ENCODE data around the gene FAM171A2. TPM values are rescaled to one million over a fixed set of nuclear protein-coding genes. Genes with fewer than 3 reads are reported as not detected.

Gene FAM171A2
- total and polyA plus RNA-seq, 2 of the 4 experiments (the other 2 are of a cell fraction) = 3.2 to 5.9 TPM

GRCh38 chr17:44350733-44351226, 12.9 kb downstream of the FAM171A2 start:
- H3K23ac ChIP-seq (ENCODE audit: low read depth, low read length) = no peak overlapping the region
- peaks cover 41% of the 10 kb centered on the region for H3K36me3 ChIP-seq (ENCODE audit: control insufficient read depth, insufficient read depth, low read length)
- no peak overlapping the region for H4K91ac ChIP-seq (ENCODE audit: insufficient read depth, low read depth, low read length)
- DNase-seq (peak; percentile 44), ATAC-seq (ENCODE audit: low read depth) (peak; percentile 85)
- dilution Hi-C loops (cut with HindIII; ENCODE audit: low sequenced_read_pairs, unreplicated experiment) = no loop called here
- H2BK15ac ChIP-seq (ENCODE audit: low read depth, low read length) = no peak overlapping the region
- no peaks in the 10 kb centered on the region for H3K27me3 ChIP-seq (ENCODE audit: control insufficient read depth, insufficient read depth, low read length)
- no peak overlapping the region for H3K27ac ChIP-seq (ENCODE audit: insufficient read depth, low read length)
- H3K4me1 ChIP-seq (ENCODE audit: control insufficient read depth, insufficient read depth, low read length) = peaks cover 4% of the 10 kb centered on the region; the same call in 1 of the 2 replicates
- no peak overlapping the region for H4K5ac ChIP-seq (ENCODE audit: low read depth, low read length)
- peak overlapping the region; percentile 15 for H2AK9ac ChIP-seq (replicated peaks; ENCODE audit: low read depth, low read length, poor library complexity)
- TF ChIP-seq MAZ (IDR thresholded peaks at IDR 0.05; ENCODE audit: borderline replicate concordance, low read depth, low read length) (no peak), POLR2A (IDR thresholded peaks at IDR 0.05; ENCODE audit: low read depth, low read length) (no peak), CEBPB (IDR thresholded peaks at IDR 0.05; ENCODE audit: low read depth, low read length) (no peak), MAFK (IDR thresholded peaks at IDR 0.05; ENCODE audit: low read depth, low read length) (no peak), BHLHE40 (IDR thresholded peaks at IDR 0.05; ENCODE audit: low read depth, low read length) (no peak), RAD21 (IDR thresholded peaks at IDR 0.05; ENCODE audit: low read length) (peak; percentile 78), SMC3 (IDR thresholded peaks at IDR 0.05; ENCODE audit: low read depth, low read length) (peak; percentile 69), NFE2L2 (IDR thresholded peaks at IDR 0.05; ENCODE audit: low read depth, low read length) (no peak), ELK1 (IDR thresholded peaks at IDR 0.05; ENCODE audit: borderline replicate concordance, low read depth, low read length) (no peak), RFX5 (IDR thresholded peaks at IDR 0.05; ENCODE audit: low read depth, low read length) (no peak), RCOR1 (IDR thresholded peaks at IDR 0.05; ENCODE audit: insufficient replicate concordance, low read length) (no peak), CHD1 (IDR thresholded peaks at IDR 0.05; ENCODE audit: low read depth, low read length) (no peak), CTCF (conservative IDR thresholded peaks at IDR 0.05; ENCODE audit: low read depth, low read length) (peak; percentile 73), USF2 (IDR thresholded peaks at IDR 0.05; ENCODE audit: low read depth, low read length) (no peak)
- no peak overlapping the region for H3K56ac ChIP-seq (ENCODE audit: extremely low read depth, insufficient read depth, low read length)
- ChIA-PET POLR2A (ENCODE audit: unreplicated experiment) (no interaction called here), CTCF (interaction anchor here (0.6 to 2.0 kb wide), 2 partner anchors 12 to 229 kb away, joined by 3 to 5 read pairs; partner anchors contain the start of gene FAM171A2)
- in situ Hi-C loops (cut with MboI; ENCODE audit: low sequenced_read_pairs) = no loop called here
- no peak overlapping the region for H4K8ac ChIP-seq (ENCODE audit: low read depth in 2 of 2, low read length in 2 of 2)
- no peak overlapping the region for H3K4ac ChIP-seq (ENCODE audit: low read depth, low read length)
- no peak overlapping the region for H3K9ac ChIP-seq (ENCODE audit: low read depth, low read length)
- 0 out of 2 replicates have a peak, but pooled peaks cover 2% of the 10 kb centered on the region for H3K9me1 ChIP-seq (ENCODE audit: insufficient read depth, low read length)
- 25% methylated on average over 2 of the region's 6 CpGs; no CpG with 5 or more reads in 1 of the 2 experiments for WGBS, 2 experiments (ENCODE audit: extremely low coverage in 2 of 2, insufficient read length in 1 of 2)
- no peaks in the 10 kb centered on the region for H3K9me3 ChIP-seq (ENCODE audit: control insufficient read depth, insufficient read depth, low read length)
- no peak overlapping the region for H2BK120ac ChIP-seq (ENCODE audit: low read depth, low read length)
- H3K14ac ChIP-seq (replicated peaks; ENCODE audit: low read depth, low read length) = no peak overlapping the region
- no peak overlapping the region for H2BK5ac ChIP-seq (ENCODE audit: low read depth, low read length, poor library complexity, severe bottlenecking)
- H2BK20ac ChIP-seq (ENCODE audit: low read depth, low read length) = no peak overlapping the region
- peaks cover 16% of the 10 kb centered on the region; the same call in 1 of the 2 replicates for H4K20me1 ChIP-seq (ENCODE audit: insufficient read depth, low read length)
- no peak overlapping the region for H2AK5ac ChIP-seq (ENCODE audit: low read depth, low read length)
- BruUV-seq (replicated peaks) = no TSS peak
- intact Hi-C loops (cut with micrococcal nuclease) = no loop called here
- H3K4me3 ChIP-seq (ENCODE audit: insufficient read depth, low read depth, low read length) = no peak overlapping the region
- H2AFZ ChIP-seq (replicated peaks; ENCODE audit: low read length, poor library complexity) = peak overlapping the region; percentile 61
- no peak overlapping the region for H3K4me2 ChIP-seq (ENCODE audit: low read depth, low read length)
- H3K18ac ChIP-seq (ENCODE audit: low read depth, low read length) = no peak overlapping the region
- peaks cover 5 to 25% of the 10 kb centered on the region in 2 experiments for H3K79me1 ChIP-seq (ENCODE audit: low read depth in 1 of 2, low read length in 2 of 2)

Data from IMR-90 (cell line).